Measurements from ENCODE around the gene BOC. TPM values are rescaled to one million over a fixed set of nuclear protein-coding genes. Genes with fewer than 3 reads are reported as not detected.

BOC gene
- total RNA-seq, 1 experiment from 2014 or later, result 0.73 TPM

- H3K9me3 Mint-ChIP-seq (ENCODE audit: unreplicated experiment), result no peaks in the 10 kb centered on the region
- no peaks in the 10 kb centered on the region for H3K36me3 ChIP-seq (ENCODE audit: control insufficient read depth, insufficient read depth, low read length)
- no peak for DNase-seq
- H3K4me3 ChIP-seq (ENCODE audit: low read depth, low read length), result no peak overlapping the region
- ChIA-PET POLR2A (no interaction called here), CTCF (no interaction called here)
- H3K4me1 ChIP-seq, result no peaks in the 10 kb centered on the region
- BruUV-seq (replicated peaks), result no TSS peak
- no peaks in the 10 kb centered on the region for H3K27me3 ChIP-seq (replicated peaks; ENCODE audit: control insufficient read depth, insufficient read depth, low read length)
- H3K27me3 Mint-ChIP-seq (ENCODE audit: insufficient read depth, unreplicated experiment), result peaks cover 20% of the 10 kb centered on the region
- H3K27ac Mint-ChIP-seq (ENCODE audit: unreplicated experiment), result no peak overlapping the region
- intact Hi-C loops (cut with micrococcal nuclease; ENCODE audit: unreplicated experiment), result no loop called here
- H3K4me1 Mint-ChIP-seq (ENCODE audit: low read depth, unreplicated experiment), result no peaks in the 10 kb centered on the region
- no peak for TF ChIP-seq CTCF (IDR thresholded peaks at IDR 0.05; ENCODE audit: insufficient read depth in 1 of 2, low read depth in 1 of 2, low read length in 1 of 2, severe bottlenecking in 1 of 2, unreplicated experiment in 1 of 2)
- H3K9me3 ChIP-seq, result no peaks in the 10 kb centered on the region
- H3K4me3 Mint-ChIP-seq (ENCODE audit: unreplicated experiment), result no peak overlapping the region
- no peaks in the 10 kb centered on the region for H3K36me3 Mint-ChIP-seq (ENCODE audit: insufficient read depth, unreplicated experiment)
These were observed 30.8 kb downstream of the BOC start for GRCh38 chr3:113242096-113242581.

GRCh38 chr3:113243071-113243470 is 31.7 kb downstream of the BOC start:
- no peaks in the 10 kb centered on the region for H3K4me1 ChIP-seq
- ChIA-PET POLR2A (no interaction called here), CTCF (no interaction called here)
- Mint-ChIP-seq H3K4me3 (ENCODE audit: unreplicated experiment) (no peak overlapping the region), H3K4me1 (ENCODE audit: low read depth, unreplicated experiment) (no peaks in the 10 kb centered on the region), H3K27ac (ENCODE audit: unreplicated experiment) (no peak overlapping the region), H3K36me3 (ENCODE audit: insufficient read depth, unreplicated experiment) (no peaks in the 10 kb centered on the region), H3K27me3 (ENCODE audit: insufficient read depth, unreplicated experiment) (peaks cover 15% of the 10 kb centered on the region), H3K9me3 (ENCODE audit: unreplicated experiment) (no peaks in the 10 kb centered on the region)
- no peak for DNase-seq
- H3K27me3 ChIP-seq (replicated peaks; ENCODE audit: control insufficient read depth, insufficient read depth, low read length), result no peaks in the 10 kb centered on the region
- no peak for TF ChIP-seq CTCF (IDR thresholded peaks at IDR 0.05; ENCODE audit: insufficient read depth in 1 of 2, low read depth in 1 of 2, low read length in 1 of 2, severe bottlenecking in 1 of 2, unreplicated experiment in 1 of 2)
- no peak overlapping the region for H3K4me3 ChIP-seq (ENCODE audit: low read depth, low read length)
- H3K9me3 ChIP-seq, result no peaks in the 10 kb centered on the region
- BruUV-seq (replicated peaks), result no TSS peak
- intact Hi-C loops (cut with micrococcal nuclease; ENCODE audit: unreplicated experiment), result no loop called here
- H3K36me3 ChIP-seq (ENCODE audit: control insufficient read depth, insufficient read depth, low read length), result no peaks in the 10 kb centered on the region

DNA sequence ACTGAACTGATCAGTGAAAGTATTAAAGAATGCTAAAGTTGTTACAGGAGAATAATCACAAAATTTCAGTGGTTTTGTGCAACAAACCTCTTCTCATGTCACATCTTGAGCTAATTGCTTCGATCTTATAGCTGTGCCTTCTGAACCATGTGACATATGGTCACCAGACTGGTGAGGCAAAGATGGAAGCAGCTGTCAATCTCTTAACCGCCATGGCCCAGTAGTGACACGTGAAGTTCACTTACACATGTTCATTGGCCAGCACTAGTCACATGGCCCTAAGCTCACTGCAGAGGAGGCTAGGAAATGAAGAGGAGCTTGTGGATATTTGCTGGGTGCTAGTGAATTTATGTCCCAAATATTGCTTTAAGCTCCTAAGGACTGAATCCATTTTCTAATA is 32.5 kb downstream of the BOC start:
- no TSS peak for BruUV-seq (replicated peaks)
- CTCF ChIA-PET, result no interaction called here

More for the DNA sequence above, 32.5 kb downstream of the BOC start:
- Histone ChIP-seq H3K4me3 (ENCODE audit: low read depth, low read length) (no peak overlapping the region), H3K36me3 (ENCODE audit: control insufficient read depth, insufficient read depth, low read length) (no peaks in the 10 kb centered on the region), H3K9me3 (no peaks in the 10 kb centered on the region), H3K27me3 (replicated peaks; ENCODE audit: control insufficient read depth, insufficient read depth, low read length) (no peaks in the 10 kb centered on the region), H3K4me1 (no peaks in the 10 kb centered on the region)
- no peak overlapping the region for H3K27ac Mint-ChIP-seq (ENCODE audit: unreplicated experiment)
- H3K36me3 Mint-ChIP-seq (ENCODE audit: insufficient read depth, unreplicated experiment), result no peaks in the 10 kb centered on the region
- H3K9me3 Mint-ChIP-seq (ENCODE audit: unreplicated experiment), result no peaks in the 10 kb centered on the region
- DNase-seq, result no peak
- H3K4me3 Mint-ChIP-seq (ENCODE audit: unreplicated experiment), result no peak overlapping the region
- POLR2A ChIA-PET, result no interaction called here
- H3K27me3 Mint-ChIP-seq (ENCODE audit: insufficient read depth, unreplicated experiment), result peaks cover 18% of the 10 kb centered on the region
- TF ChIP-seq CTCF (IDR thresholded peaks at IDR 0.05; ENCODE audit: insufficient read depth in 1 of 2, low read depth in 1 of 2, low read length in 1 of 2, severe bottlenecking in 1 of 2, unreplicated experiment in 1 of 2), result no peak
- intact Hi-C loops (cut with micrococcal nuclease; ENCODE audit: unreplicated experiment), result no loop called here
- no peaks in the 10 kb centered on the region for H3K4me1 Mint-ChIP-seq (ENCODE audit: low read depth, unreplicated experiment)
